GM19372 (cell line): ENCODE results near the gene REC8.
A peak's percentile ranks its signal among the peaks of the same experiment; 100 is the strongest.

Source experiments
- ATAC-seq: cut with Tn5 transposase; IDR thresholded peaks from one replicate; pipeline ENCODE4 v1.9.1; 2021; ENCODE audit warnings: mild to moderate bottlenecking, low read depth, moderate library complexity; ENCODE audit not compliant: unreplicated experiment

REC8 gene

GRCh38 chr14:24171422-24172260, at the start of gene REC8:
TSS of gene REC8 (plus strand) at chr14:24172080. CDS start at chr14:24172553, 473 bp downstream.
- peak; percentile 70 for ATAC-seq

GRCh38 chr14:24122416-24122815, 49.5 kb upstream of the REC8 start:
- ATAC-seq: no peak

GRCh38 chr14:24122898-24123297, 49.0 kb upstream of the REC8 start:
- ATAC-seq: no peak

- ATAC-seq: no peak
Measured at GRCh38 chr14:24123424-24124417, 48.2 kb upstream of the REC8 start.

- no peak for ATAC-seq
Measured at GRCh38 chr14:24126939-24127338, 44.9 kb upstream of the REC8 start.

GRCh38 chr14:24127673-24128072, 44.2 kb upstream of the REC8 start:
- ATAC-seq: no peak

GRCh38 chr14:24129410-24129998, 42.4 kb upstream of the REC8 start:
- ATAC-seq: no peak

GRCh38 chr14:24130380-24130716, 41.5 kb upstream of the REC8 start, which contains the start of gene FITM1:
TSS of gene FITM1 (plus strand) at chr14:24130659. CDS start at chr14:24131564, 905 bp downstream.
- ATAC-seq: no peak

GRCh38 chr14:24130717-24131548, 40.9 kb upstream of the REC8 start:
- ATAC-seq: no peak

GRCh38 chr14:24131549-24131966, 40.3 kb upstream of the REC8 start:
- ATAC-seq: no peak

GRCh38 chr14:24132061-24132685, 39.7 kb upstream of the REC8 start:
- ATAC-seq: no peak

GRCh38 chr14:24132976-24133375, 38.9 kb upstream of the REC8 start:
- ATAC-seq: no peak

- no peak for ATAC-seq
Measured at GRCh38 chr14:24133735-24134134, 38.1 kb upstream of the REC8 start.

- peak; percentile 0 for ATAC-seq
Measured at GRCh38 chr14:24135584-24135833, 36.4 kb upstream of the REC8 start.

- ATAC-seq: peak; percentile 84
Measured at GRCh38 chr14:24135834-24136683, 35.8 kb upstream of the REC8 start, which contains the start of gene PSME1. TSS of gene PSME1 (plus strand) at chr14:24136194. CDS start at chr14:24136263, 69 bp downstream.

GRCh38 chr14:24136684-24137528, 35.0 kb upstream of the REC8 start:
- no peak for ATAC-seq

GRCh38 chr14:24137529-24138395, 34.1 kb upstream of the REC8 start:
- ATAC-seq: no peak
